ENCODE measurements around the gene PRKCH.

The PRKCH gene

GRCh38 chr14:61553730-61554641, 232.6 kb downstream of the PRKCH start:
- Histone ChIP-seq H3K27me3 (ENCODE audit: insufficient read depth, low read length, poor library complexity) (no peaks in the 10 kb centered on the region), H3K36me3 (ENCODE audit: insufficient read depth, low read length) (peaks cover 32% of the 10 kb centered on the region), H3K9ac (ENCODE audit: low read depth, low read length) (no peak overlapping the region), H3K9me3 (ENCODE audit: insufficient read depth, low read length, severe bottlenecking) (no peaks in the 10 kb centered on the region), H3K4me3 (ENCODE audit: low read depth in 1 of 2, low read length in 2 of 2) (no peak overlapping the region), H3K4me1 (ENCODE audit: insufficient read depth, low read length) (peaks cover 54% of the 10 kb centered on the region), H3K27ac (ENCODE audit: low read length) (peak overlapping the region; percentile 77), H2AFZ (ENCODE audit: low read depth, low read length) (no peak overlapping the region), H3K79me2 (ENCODE audit: insufficient read depth, low read length) (no peaks in the 10 kb centered on the region), H3K4me2 (ENCODE audit: insufficient read depth, low read length) (no peak overlapping the region), H4K20me1 (ENCODE audit: insufficient read depth, low read length) (no peaks in the 10 kb centered on the region)
- no peak for TF ChIP-seq EZH2 (IDR thresholded peaks at IDR 0.05; ENCODE audit: borderline replicate concordance, low read depth, low read length, severe bottlenecking)
- TF ChIP-seq CTCF (IDR thresholded peaks at IDR 0.05; ENCODE audit: borderline replicate concordance, extremely low read depth, low read length, poor library complexity, severe bottlenecking): no peak
- DNase-seq: no peak
- no peak for ATAC-seq (ENCODE audit: insufficient read depth, low read depth)

GRCh38 chr14:61555056-61555838, 233.9 kb downstream of the PRKCH start:
- Histone ChIP-seq H3K36me3 (ENCODE audit: insufficient read depth, low read length) (peaks cover 20% of the 10 kb centered on the region), H3K4me2 (ENCODE audit: insufficient read depth, low read length) (no peak overlapping the region), H3K9me3 (ENCODE audit: insufficient read depth, low read length, severe bottlenecking) (no peaks in the 10 kb centered on the region), H3K4me1 (ENCODE audit: insufficient read depth, low read length) (peaks cover 46% of the 10 kb centered on the region), H3K9ac (ENCODE audit: low read depth, low read length) (no peak overlapping the region), H3K27me3 (ENCODE audit: insufficient read depth, low read length, poor library complexity) (no peaks in the 10 kb centered on the region), H4K20me1 (ENCODE audit: insufficient read depth, low read length) (no peaks in the 10 kb centered on the region), H3K79me2 (ENCODE audit: insufficient read depth, low read length) (no peaks in the 10 kb centered on the region), H2AFZ (ENCODE audit: low read depth, low read length) (no peak overlapping the region), H3K27ac (ENCODE audit: low read length) (no peak overlapping the region), H3K4me3 (ENCODE audit: low read depth in 1 of 2, low read length in 2 of 2) (no peak overlapping the region)
- TF ChIP-seq CTCF (IDR thresholded peaks at IDR 0.05; ENCODE audit: borderline replicate concordance, extremely low read depth, low read length, poor library complexity, severe bottlenecking) (no peak), EZH2 (IDR thresholded peaks at IDR 0.05; ENCODE audit: borderline replicate concordance, low read depth, low read length, severe bottlenecking) (no peak)
- ATAC-seq (ENCODE audit: insufficient read depth, low read depth): no peak
- DNase-seq: no peak

GRCh38 chr14:61556455-61556854, 235.1 kb downstream of the PRKCH start:
- H2AFZ ChIP-seq (ENCODE audit: low read depth, low read length): no peak overlapping the region
- H3K4me1 ChIP-seq (ENCODE audit: insufficient read depth, low read length): peaks cover 34% of the 10 kb centered on the region
- H3K9me3 ChIP-seq (ENCODE audit: insufficient read depth, low read length, severe bottlenecking): no peaks in the 10 kb centered on the region
- H3K4me2 ChIP-seq (ENCODE audit: insufficient read depth, low read length): no peak overlapping the region
- ATAC-seq (ENCODE audit: insufficient read depth, low read depth) (no peak), DNase-seq (no peak)
- 0 out of 2 replicates have a peak overlapping the region, but pooled peaks have one; percentile 4 for H3K27ac ChIP-seq (ENCODE audit: low read length)
- no peaks in the 10 kb centered on the region for H3K27me3 ChIP-seq (ENCODE audit: insufficient read depth, low read length, poor library complexity)
- H3K36me3 ChIP-seq (ENCODE audit: insufficient read depth, low read length): peaks cover 7% of the 10 kb centered on the region; the same call in 1 of the 2 replicates
- H3K4me3 ChIP-seq (ENCODE audit: low read depth in 1 of 2, low read length in 2 of 2): no peak overlapping the region
- no peak for TF ChIP-seq CTCF (IDR thresholded peaks at IDR 0.05; ENCODE audit: borderline replicate concordance, extremely low read depth, low read length, poor library complexity, severe bottlenecking)
- TF ChIP-seq EZH2 (IDR thresholded peaks at IDR 0.05; ENCODE audit: borderline replicate concordance, low read depth, low read length, severe bottlenecking): no peak
- H3K79me2 ChIP-seq (ENCODE audit: insufficient read depth, low read length): no peaks in the 10 kb centered on the region
- no peak overlapping the region for H3K9ac ChIP-seq (ENCODE audit: low read depth, low read length)
- no peaks in the 10 kb centered on the region for H4K20me1 ChIP-seq (ENCODE audit: insufficient read depth, low read length)
